Immature natural killer cell (primary cell): Measurements from ENCODE around the gene TSEN34. TPM values are rescaled to one million over a fixed set of nuclear protein-coding genes. Genes with fewer than 3 reads are reported as not detected.
A peak's percentile ranks its signal among the peaks of the same experiment; 100 is the strongest.
"Not testable (repeated sequence)": the region's sequence is repeated elsewhere in the genome, so short reads cannot be mapped to it uniquely, and the experiment has no call there.

ENCODE experiments used
- DNase-seq, 3 donors: peaks; one replicate each; pipeline ENCODE4 v3.0.0; 2022; ENCODE audit warnings: mixed read lengths in 1 of 3
- H3K27ac Mint-ChIP-seq, 6 donors: one replicate each; pipeline ENCODE4 v1.8.0; 2020; ENCODE audit warnings: mixed read lengths in 6 of 6, mild to moderate bottlenecking in 5 of 6, inconsistent platforms in 4 of 6, moderate library complexity in 3 of 6
- H3K27me3 Mint-ChIP-seq, 3 donors: one replicate each; pipeline ENCODE4 v1.8.0; 2020 to 2021; ENCODE audit warnings: low read depth in 3 of 3, mild to moderate bottlenecking in 3 of 3, mixed read lengths in 3 of 3, moderate library complexity in 3 of 3, inconsistent platforms in 1 of 3
- H3K36me3 Mint-ChIP-seq, 3 donors: one replicate each; pipeline ENCODE4 v1.8.0; 2020; ENCODE audit warnings: mixed read lengths in 3 of 3, inconsistent platforms in 2 of 3, mild to moderate bottlenecking in 2 of 3
- H3K4me1 Mint-ChIP-seq, 2 donors: one replicate each; pipeline ENCODE4 v1.8.0; 2020; ENCODE audit warnings: inconsistent platforms in 2 of 2, mild to moderate bottlenecking in 2 of 2, mixed read lengths in 2 of 2, moderate library complexity in 1 of 2
- H3K4me3 Mint-ChIP-seq, 5 donors: one replicate each; pipeline ENCODE4 v1.8.0; 2020; ENCODE audit warnings: mild to moderate bottlenecking in 5 of 5, mixed read lengths in 5 of 5, inconsistent platforms in 3 of 5, moderate library complexity in 3 of 5
- H3K9me3 Mint-ChIP-seq, 6 donors: one replicate each; pipeline ENCODE4 v1.8.0; 2020; ENCODE audit warnings: mild to moderate bottlenecking in 6 of 6, mixed read lengths in 6 of 6, inconsistent platforms in 4 of 6, moderate library complexity in 3 of 6
- polyA plus RNA-seq, 3 donors: library from polyadenylated mRNA; unstranded; fragments of 300-500 nt; fragmentation: Illumina TruSeq; gene quantifications; one replicate each; pipeline ENCODE4 v1.2.3, GENCODE V29; 2021

TSEN34 gene
- polyA plus RNA-seq, 3 donors from 2014 or later, result 26.6 to 36.4 (median 34.0) TPM

GRCh38 chr19:54224619-54225018, 33.5 kb downstream of the TSEN34 start:
- DNase-seq, H3K9me3 Mint-ChIP-seq, H3K36me3 Mint-ChIP-seq, H3K4me1 Mint-ChIP-seq, H3K4me3 Mint-ChIP-seq, H3K27me3 Mint-ChIP-seq, H3K27ac Mint-ChIP-seq: not testable (repeated sequence)

GRCh38 chr19:54229146-54229545, 38.0 kb downstream of the TSEN34 start:
- no peak overlapping the region for H3K27ac Mint-ChIP-seq
- DNase-seq, result no peak
- no peaks in the 10 kb centered on the region for H3K36me3 Mint-ChIP-seq
- peaks cover 3 to 15% (median 3%) of the 10 kb centered on the region in 3 donors for H3K27me3 Mint-ChIP-seq
- H3K9me3 Mint-ChIP-seq, result peaks cover 0 to 2% (median 0%) of the 10 kb centered on the region in 6 donors
- H3K4me3 Mint-ChIP-seq, result no peak overlapping the region
- H3K4me1 Mint-ChIP-seq, result peaks cover 0 to 4% of the 10 kb centered on the region in 2 donors

GRCh38 chr19:54230031-54230430, 38.9 kb downstream of the TSEN34 start:
- no peak overlapping the region for H3K27ac Mint-ChIP-seq
- H3K36me3 Mint-ChIP-seq, result no peaks in the 10 kb centered on the region
- no peak for DNase-seq
- H3K27me3 Mint-ChIP-seq, result peaks cover 3 to 15% (median 3%) of the 10 kb centered on the region in 3 donors
- no peak overlapping the region for H3K4me3 Mint-ChIP-seq
- peaks cover 0 to 2% (median 0%) of the 10 kb centered on the region in 6 donors for H3K9me3 Mint-ChIP-seq
- H3K4me1 Mint-ChIP-seq, result peaks cover 0 to 4% of the 10 kb centered on the region in 2 donors

GRCh38 chr19:54231077-54231931, 40.2 kb downstream of the TSEN34 start:
- H3K27ac Mint-ChIP-seq, result peak overlapping the region in 1 of 6 donors; percentile 76
- H3K4me3 Mint-ChIP-seq, result no peak overlapping the region
- peaks cover 0 to 4% of the 10 kb centered on the region in 2 donors for H3K4me1 Mint-ChIP-seq
- H3K9me3 Mint-ChIP-seq, result peaks cover 0 to 2% (median 0%) of the 10 kb centered on the region in 6 donors
- DNase-seq, result peak; percentile 70 to 82 (median 82)
- peaks cover 3 to 15% (median 7%) of the 10 kb centered on the region in 3 donors for H3K27me3 Mint-ChIP-seq
- H3K36me3 Mint-ChIP-seq, result no peaks in the 10 kb centered on the region

GRCh38 chr19:54233941-54234340, 42.8 kb downstream of the TSEN34 start:
- H3K4me1 Mint-ChIP-seq, result peaks cover 0 to 4% of the 10 kb centered on the region in 2 donors
- no peak for DNase-seq
- peaks cover 3 to 14% (median 7%) of the 10 kb centered on the region in 3 donors for H3K27me3 Mint-ChIP-seq
- peaks cover 0 to 2% (median 0%) of the 10 kb centered on the region in 6 donors for H3K9me3 Mint-ChIP-seq
- no peak overlapping the region for H3K27ac Mint-ChIP-seq
- H3K36me3 Mint-ChIP-seq, result no peaks in the 10 kb centered on the region
- no peak overlapping the region for H3K4me3 Mint-ChIP-seq

GRCh38 chr19:54239491-54240371, 48.6 kb downstream of the TSEN34 start:
- not testable (repeated sequence) for H3K27ac Mint-ChIP-seq, H3K9me3 Mint-ChIP-seq, H3K4me1 Mint-ChIP-seq, H3K4me3 Mint-ChIP-seq, H3K27me3 Mint-ChIP-seq, DNase-seq, H3K36me3 Mint-ChIP-seq

DNA sequence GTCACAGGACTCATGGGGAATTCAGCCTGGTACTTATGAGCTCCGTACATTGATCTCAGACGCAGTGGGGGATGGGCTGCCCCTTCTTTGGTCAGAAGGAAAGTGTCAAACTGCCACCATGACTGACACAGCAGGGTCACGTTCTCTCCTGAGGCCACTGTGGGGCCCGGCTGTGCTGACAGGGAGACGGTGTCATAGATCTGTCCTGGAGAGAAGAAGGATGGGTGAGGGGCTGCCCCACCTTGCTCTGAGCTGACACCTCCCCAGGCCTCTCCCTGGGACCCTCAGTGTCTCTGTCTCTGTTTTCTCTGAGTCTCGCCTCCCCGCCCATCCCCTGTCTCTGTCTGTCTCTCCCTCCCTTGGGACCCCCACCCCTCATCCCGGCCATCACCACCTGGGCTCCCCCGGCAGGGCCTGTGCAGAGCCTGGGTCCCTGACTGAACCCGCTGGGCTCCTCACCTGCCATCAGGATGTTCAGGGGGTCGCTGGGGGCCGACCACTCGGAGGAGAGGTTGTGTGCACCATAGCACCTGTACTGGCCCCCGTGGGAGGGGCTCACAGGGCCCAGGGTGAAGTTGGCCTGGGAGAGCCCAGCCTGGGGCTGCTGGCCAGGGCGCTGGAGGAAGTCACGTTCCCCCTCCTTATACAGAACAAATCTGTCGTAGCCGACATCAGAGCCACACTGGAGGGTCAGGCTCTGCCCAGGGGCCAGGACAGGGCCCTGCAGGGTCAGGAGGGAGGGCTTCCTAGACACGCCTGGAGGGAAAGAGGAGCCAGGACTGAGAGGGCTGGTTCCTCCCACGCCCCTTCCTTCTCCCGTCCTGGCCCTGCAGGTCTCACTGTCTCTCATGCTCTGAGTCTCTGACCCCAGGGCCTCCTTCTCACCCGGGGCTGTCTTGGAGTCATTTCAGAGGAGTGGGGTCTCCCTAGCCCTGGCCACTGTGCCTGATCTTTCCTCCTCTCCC, 49.5 kb downstream of the TSEN34 start:
- not testable (repeated sequence) for H3K4me3 Mint-ChIP-seq, H3K4me1 Mint-ChIP-seq, H3K27me3 Mint-ChIP-seq, H3K27ac Mint-ChIP-seq, H3K9me3 Mint-ChIP-seq, H3K36me3 Mint-ChIP-seq, DNase-seq

DNA sequence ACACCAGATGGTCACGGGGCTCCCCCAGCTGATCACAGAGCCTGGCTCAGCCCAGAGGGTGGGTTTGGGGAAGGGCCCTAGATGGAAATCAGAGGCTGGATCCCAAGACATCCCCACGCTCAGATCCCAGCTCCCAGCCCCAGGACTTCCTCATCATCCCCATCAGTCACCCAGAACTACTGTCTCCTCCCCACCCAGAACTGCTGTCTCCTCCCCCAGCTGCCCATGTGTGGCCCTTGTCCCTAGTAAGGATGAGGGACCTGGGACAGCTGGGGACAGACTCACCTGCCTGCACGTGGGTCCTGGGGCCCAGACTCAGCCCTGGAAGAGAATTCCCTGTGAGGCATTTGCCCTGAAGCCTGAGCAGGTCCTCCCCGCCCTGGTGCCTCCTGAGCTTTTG, 51.1 kb downstream of the TSEN34 start:
- H3K36me3 Mint-ChIP-seq, H3K9me3 Mint-ChIP-seq, DNase-seq, H3K27ac Mint-ChIP-seq, H3K4me1 Mint-ChIP-seq, H3K27me3 Mint-ChIP-seq, H3K4me3 Mint-ChIP-seq: not testable (repeated sequence)

GRCh38 chr19:54242646-54243045, 51.5 kb downstream of the TSEN34 start, which contains the start of gene LILRA6:
LILRA6 (minus strand) TSS chr19:54242790.
- H3K36me3 Mint-ChIP-seq, DNase-seq, H3K4me3 Mint-ChIP-seq, H3K9me3 Mint-ChIP-seq, H3K27ac Mint-ChIP-seq, H3K4me1 Mint-ChIP-seq, H3K27me3 Mint-ChIP-seq: not testable (repeated sequence)

- DNase-seq, H3K27me3 Mint-ChIP-seq, H3K27ac Mint-ChIP-seq, H3K4me3 Mint-ChIP-seq, H3K36me3 Mint-ChIP-seq, H3K9me3 Mint-ChIP-seq: not testable (repeated sequence)
- H3K4me1 Mint-ChIP-seq, result peaks cover 16% of the 10 kb centered on the region in 2 donors
Measured at GRCh38 chr19:54243809-54244208, 52.7 kb downstream of the TSEN34 start.

Other genes starting within 250 kb of the TSEN34 start
- gene CACNG8, start 228.4 kb upstream of the TSEN34 start, polyA plus RNA-seq, result not detected
- not detected for gene CACNG6, start 199.7 kb upstream of the TSEN34 start, polyA plus RNA-seq
- 1 to 10 TPM in 1 of 3 donors, not detected in 2; 1.1 TPM for gene VSTM1, start 127.4 kb upstream of the TSEN34 start, polyA plus RNA-seq
- gene TARM1, start 109.9 kb upstream of the TSEN34 start, polyA plus RNA-seq, result not detected
- gene OSCAR, start 90.5 kb upstream of the TSEN34 start, polyA plus RNA-seq, result under 1 TPM in 2 of 3 donors, not detected in 1; 0.33 to 0.82 TPM
- gene NDUFA3, start 88.5 kb upstream of the TSEN34 start, polyA plus RNA-seq, result 100 to 1,000 TPM; 367 to 704 (median 506) TPM
- 10 to 100 TPM; 20.1 to 26.4 (median 20.6) TPM for gene TFPT, start 75.7 kb upstream of the TSEN34 start, polyA plus RNA-seq
- 10 to 100 TPM; 61.0 to 81.0 (median 72.7) TPM for gene PRPF31, start 75.6 kb upstream of the TSEN34 start, polyA plus RNA-seq
- gene CNOT3, start 53.5 kb upstream of the TSEN34 start, polyA plus RNA-seq, result 10 to 100 TPM in 1 of 3 donors, 1 to 10 TPM in 2; 2.8 to 13.3 (median 4.0) TPM
- 10 to 100 TPM in 2 of 3 donors, 1 to 10 TPM in 1; 2.6 to 14.0 (median 13.5) TPM for gene LENG1, start 31.6 kb upstream of the TSEN34 start, polyA plus RNA-seq
- 1 to 10 TPM in 2 of 3 donors, under 1 TPM in 1; 0.93 to 3.3 (median 1.5) TPM for gene TMC4, start 18.1 kb upstream of the TSEN34 start, polyA plus RNA-seq
- gene MBOAT7, start 1.7 kb upstream of the TSEN34 start, polyA plus RNA-seq, result 10 to 100 TPM in 2 of 3 donors, 1 to 10 TPM in 1; 8.8 to 17.8 (median 15.7) TPM
- gene RPS9, start 9.6 kb downstream of the TSEN34 start, polyA plus RNA-seq, result 1,000 to 10,000 TPM in 1 of 3 donors, 100 to 1,000 TPM in 2; 436 to 1,067 (median 492) TPM
- gene LILRB3, start 31.7 kb downstream of the TSEN34 start, polyA plus RNA-seq, result 1 to 10 TPM in 1 of 3 donors, under 1 TPM in 2; 0.21 to 2.7 (median 0.59) TPM
- gene LILRA6, start 51.5 kb downstream of the TSEN34 start, polyA plus RNA-seq, result under 1 TPM; 0.33 to 0.53 (median 0.39) TPM
- gene LILRB5, start 66.0 kb downstream of the TSEN34 start, polyA plus RNA-seq, result not detected
- under 1 TPM; 0.14 to 0.81 (median 0.31) TPM for gene LILRB2, start 89.8 kb downstream of the TSEN34 start, polyA plus RNA-seq
- 1 to 10 TPM in 1 of 3 donors, under 1 TPM in 1, not detected in 1; 0.28 to 1.6 TPM for gene LILRA5, start 121.9 kb downstream of the TSEN34 start, polyA plus RNA-seq
- gene LILRA4, start 147.9 kb downstream of the TSEN34 start, polyA plus RNA-seq, result 1 to 10 TPM; 2.3 to 6.6 (median 2.8) TPM
- gene LAIR1, start 173.6 kb downstream of the TSEN34 start, polyA plus RNA-seq, result 100 to 1,000 TPM in 2 of 3 donors, 10 to 100 TPM in 1; 86.9 to 247 (median 126) TPM
- gene TTYH1, start 224.2 kb downstream of the TSEN34 start, polyA plus RNA-seq, result 1 to 10 TPM in 1 of 3 donors, under 1 TPM in 1, not detected in 1; 0.48 to 1.5 TPM